WERI-Rb-1 (cell line): ENCODE results near the gene TOP1.
"Not testable (repeated sequence)": the region's sequence is repeated elsewhere in the genome, so short reads cannot be mapped to it uniquely, and the experiment has no call there.

Source experiments
- DNase-seq: peaks from one replicate; pipeline ENCODE4 v3.0.0-alpha.2; 2020
- H3K27ac ChIP-seq: fragments of 250-450 bp; sonication (Bioruptor Pico); 2 replicates; pipeline ENCODE4 v1.5.1; 2020; ENCODE audit warnings: mild to moderate bottlenecking, moderate library complexity
- H3K27me3 ChIP-seq: fragments of 250-450 bp; sonication (Bioruptor Pico); 2 replicates; pipeline ENCODE4 v1.5.1; 2021; ENCODE audit warnings: mild to moderate bottlenecking, low read depth, moderate library complexity; ENCODE audit not compliant: insufficient read depth, severe bottlenecking
- H3K36me3 ChIP-seq: fragments of 250-450 bp; sonication (Bioruptor Pico); 2 replicates; pipeline ENCODE4 v1.5.1; 2020; ENCODE audit warnings: mild to moderate bottlenecking, moderate library complexity
- H3K4me3 ChIP-seq: 2 replicates; pipeline ENCODE4 v1.5.1; 2011; ENCODE audit warnings: low read depth, mild to moderate bottlenecking, control low read depth, low read length
- H3K9me3 ChIP-seq: fragments of 250-450 bp; sonication (Bioruptor Pico); 2 replicates; pipeline ENCODE4 v1.5.1; 2021; ENCODE audit warnings: mild to moderate bottlenecking, moderate library complexity; ENCODE audit not compliant: severe bottlenecking
- TF ChIP-seq, protein P1 (sequence below): IDR thresholded peaks from 2 replicates; pipeline ENCODE4 v1.5.1; 2011; ENCODE audit warnings: low read depth, mild to moderate bottlenecking, control low read depth, inconsistent platforms, low read length

The TOP1 gene

DNA sequence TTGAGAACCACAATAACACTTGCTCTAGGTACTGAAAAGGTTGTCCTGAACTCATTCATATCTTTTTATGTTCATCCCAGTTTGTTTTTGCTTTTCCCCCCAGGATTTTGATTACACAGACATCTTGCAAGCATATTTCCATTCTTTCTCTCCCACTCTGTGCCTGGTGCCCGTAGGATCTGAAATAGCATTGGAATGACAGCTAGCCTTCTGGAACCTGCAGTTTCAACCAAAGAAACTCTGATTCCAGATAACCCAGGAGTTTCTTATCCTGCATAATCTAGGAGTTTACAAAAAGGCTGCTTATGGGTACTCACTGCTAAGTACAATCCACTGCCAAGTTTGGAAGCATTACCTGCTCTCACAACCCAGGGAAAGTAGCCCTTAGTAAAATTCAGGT, 79.9 kb downstream of the TOP1 start:
- Histone ChIP-seq H3K4me3 (no peak overlapping the region), H3K36me3 (peaks cover 64% of the 10 kb centered on the region), H3K27ac (no peak overlapping the region), H3K9me3 (no peaks in the 10 kb centered on the region), H3K27me3 (no peaks in the 10 kb centered on the region)
- TF ChIP-seq, protein P1, sequence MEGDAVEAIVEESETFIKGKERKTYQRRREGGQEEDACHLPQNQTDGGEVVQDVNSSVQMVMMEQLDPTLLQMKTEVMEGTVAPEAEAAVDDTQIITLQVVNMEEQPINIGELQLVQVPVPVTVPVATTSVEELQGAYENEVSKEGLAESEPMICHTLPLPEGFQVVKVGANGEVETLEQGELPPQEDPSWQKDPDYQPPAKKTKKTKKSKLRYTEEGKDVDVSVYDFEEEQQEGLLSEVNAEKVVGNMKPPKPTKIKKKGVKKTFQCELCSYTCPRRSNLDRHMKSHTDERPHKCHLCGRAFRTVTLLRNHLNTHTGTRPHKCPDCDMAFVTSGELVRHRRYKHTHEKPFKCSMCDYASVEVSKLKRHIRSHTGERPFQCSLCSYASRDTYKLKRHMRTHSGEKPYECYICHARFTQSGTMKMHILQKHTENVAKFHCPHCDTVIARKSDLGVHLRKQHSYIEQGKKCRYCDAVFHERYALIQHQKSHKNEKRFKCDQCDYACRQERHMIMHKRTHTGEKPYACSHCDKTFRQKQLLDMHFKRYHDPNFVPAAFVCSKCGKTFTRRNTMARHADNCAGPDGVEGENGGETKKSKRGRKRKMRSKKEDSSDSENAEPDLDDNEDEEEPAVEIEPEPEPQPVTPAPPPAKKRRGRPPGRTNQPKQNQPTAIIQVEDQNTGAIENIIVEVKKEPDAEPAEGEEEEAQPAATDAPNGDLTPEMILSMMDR: no peak
- no peak for DNase-seq

DNA sequence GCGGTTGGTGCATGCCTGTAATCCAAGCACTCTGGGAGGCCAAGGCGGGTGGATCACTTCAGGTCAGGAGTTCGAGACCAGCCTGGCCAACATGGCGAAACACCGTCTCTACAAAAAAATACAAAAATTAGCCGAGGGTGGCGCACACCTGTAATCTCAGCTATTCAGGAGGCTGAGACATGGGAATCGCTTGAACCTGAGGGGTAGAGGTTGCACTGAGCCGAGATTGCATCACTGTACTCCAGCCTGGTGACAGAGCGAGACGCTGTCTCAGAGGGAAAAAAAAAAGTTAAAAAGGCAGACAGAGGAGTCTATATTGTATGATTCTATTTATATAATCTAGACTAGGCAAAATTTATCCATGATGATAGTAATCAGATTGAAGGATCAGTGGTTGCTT, 81.4 kb downstream of the TOP1 start:
- TF ChIP-seq, protein P1: no peak
- H3K9me3 ChIP-seq: no peaks in the 10 kb centered on the region
- no peak overlapping the region for H3K4me3 ChIP-seq
- no peaks in the 10 kb centered on the region for H3K27me3 ChIP-seq
- H3K36me3 ChIP-seq: peaks cover 61% of the 10 kb centered on the region
- DNase-seq: no peak
- no peak overlapping the region for H3K27ac ChIP-seq

DNA sequence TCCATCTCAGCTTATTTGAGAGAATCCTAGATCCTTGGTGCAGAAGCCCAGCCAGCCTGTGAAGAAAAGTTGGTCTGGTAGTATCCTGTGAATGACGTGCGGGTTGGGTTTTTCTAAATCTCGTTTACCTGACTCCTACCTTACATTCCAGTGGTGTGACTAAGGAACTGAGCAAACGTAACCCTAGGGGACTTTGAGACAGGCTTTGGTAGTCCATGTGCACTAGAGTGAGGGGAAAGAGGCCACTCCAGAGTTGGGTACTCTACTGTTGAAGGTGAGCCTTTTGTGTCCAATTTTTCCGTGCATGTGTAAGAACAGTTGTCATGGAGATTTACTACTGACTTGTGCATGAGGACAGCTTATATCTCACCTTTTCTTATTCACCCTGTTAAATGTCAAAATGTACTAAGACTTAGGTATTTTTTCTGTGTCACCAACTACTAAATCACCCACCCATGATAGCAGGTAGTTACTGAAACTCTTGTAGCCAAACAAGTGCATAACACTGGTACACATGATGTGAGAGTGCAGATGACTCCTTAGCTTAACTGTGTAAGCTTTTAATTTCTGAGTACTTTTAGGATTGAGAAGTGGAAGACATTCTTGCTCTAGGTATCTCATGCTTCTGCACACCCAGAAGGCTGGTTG, 82.4 kb downstream of the TOP1 start:
- Histone ChIP-seq H3K27ac (no peak overlapping the region), H3K9me3 (no peaks in the 10 kb centered on the region), H3K27me3 (no peaks in the 10 kb centered on the region), H3K36me3 (peaks cover 63% of the 10 kb centered on the region), H3K4me3 (no peak overlapping the region)
- TF ChIP-seq, protein P1: no peak
- DNase-seq: no peak

DNA sequence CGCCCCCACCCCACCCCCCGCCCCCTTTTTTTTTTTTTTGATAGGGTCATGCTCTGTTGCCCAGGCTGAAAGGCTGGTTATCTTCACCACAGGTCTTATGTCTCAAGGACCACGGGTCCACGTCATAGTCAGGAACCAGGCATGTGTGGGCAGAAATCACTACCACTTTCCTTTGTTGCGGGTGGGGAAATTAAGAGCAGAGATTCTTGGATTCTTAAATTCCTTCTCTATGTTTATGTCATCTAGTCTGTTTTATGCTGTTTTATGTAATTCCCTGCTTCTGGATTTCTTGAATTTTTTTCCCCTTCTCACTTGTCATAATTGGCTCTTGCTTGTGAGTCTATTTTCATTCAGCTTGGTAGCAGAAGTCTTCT, 82.9 kb downstream of the TOP1 start:
- Histone ChIP-seq H3K27ac (no peak overlapping the region), H3K4me3 (no peak overlapping the region), H3K9me3 (no peaks in the 10 kb centered on the region), H3K27me3 (no peaks in the 10 kb centered on the region), H3K36me3 (peaks cover 63% of the 10 kb centered on the region)
- DNase-seq: no peak
- TF ChIP-seq, protein P1: no peak

DNA sequence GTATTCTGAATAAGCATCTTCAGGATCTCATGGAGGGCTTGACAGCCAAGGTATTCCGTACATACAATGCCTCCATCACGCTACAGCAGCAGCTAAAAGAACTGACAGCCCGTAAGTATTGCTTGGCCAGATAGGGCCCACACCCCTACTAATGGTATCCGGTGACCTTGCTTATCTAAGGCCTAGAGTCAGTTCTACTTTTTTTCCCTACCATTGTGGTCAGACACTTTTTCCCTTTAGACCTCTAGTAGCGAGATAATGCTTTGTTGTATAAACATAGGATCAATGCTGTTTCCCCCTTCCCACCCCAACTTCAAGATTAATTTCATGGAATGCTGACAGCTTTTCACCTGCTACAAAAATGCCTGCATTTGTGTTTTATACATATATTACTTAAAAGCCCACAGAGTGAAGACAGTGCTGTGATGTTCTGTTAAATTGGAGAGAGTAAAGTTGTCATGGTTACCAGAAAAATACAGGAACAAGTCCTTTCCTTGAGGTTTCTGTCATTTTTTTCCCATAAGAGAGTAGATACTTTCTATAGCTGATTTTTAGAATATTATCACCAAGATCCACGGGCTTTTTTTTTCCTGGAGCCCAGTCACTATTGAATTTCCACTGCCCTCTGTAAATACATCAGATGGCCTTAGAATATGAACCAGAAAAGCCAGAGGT, 87.8 kb downstream of the TOP1 start:
- DNase-seq: no peak
- Histone ChIP-seq H3K4me3 (no peak overlapping the region), H3K36me3 (peaks cover 83% of the 10 kb centered on the region), H3K27me3 (no peaks in the 10 kb centered on the region), H3K9me3 (no peaks in the 10 kb centered on the region), H3K27ac (no peak overlapping the region)
- TF ChIP-seq, protein P1: no peak

- not testable (repeated sequence) for H3K9me3 ChIP-seq, H3K4me3 ChIP-seq, H3K27me3 ChIP-seq, DNase-seq, H3K27ac ChIP-seq
- H3K36me3 ChIP-seq: peaks cover 87% of the 10 kb centered on the region
Observed at GRCh38 chr20:41118159-41118558, 89.5 kb downstream of the TOP1 start.
